ENCODE measurements around the gene GUCY1A2. TPM values are rescaled to one million over a fixed set of nuclear protein-coding genes. Genes with fewer than 3 reads are reported as not detected.

Gene GUCY1A2
- 0.31 and 0.53 TPM in 2 replicates for total RNA-seq

GRCh38 chr11:107018219-107018901 is at the start of gene GUCY1A2:
Gene GUCY1A2, minus strand, starts transcription at chr11:107018476. Its CDS starts 421 bp downstream, at chr11:107018055.

